H1 (cell line): ENCODE measurements around the gene KCNC3. TPM values are rescaled to one million over a fixed set of nuclear protein-coding genes. Genes with fewer than 3 reads are reported as not detected.
"Not testable (repeated sequence)": the region's sequence is repeated elsewhere in the genome, so short reads cannot be mapped to it uniquely, and the experiment has no call there.

Source experiments
- CTCF ChIA-PET: fragments of 300-600 bp; sonication (Branson Sonifier 250); formaldehyde crosslinking; loops from one replicate; lab custom pipeline; 2021; ENCODE audit not compliant: partially characterized antibody; lab: Charles Lee
- POLR2A ChIA-PET: fragments of 300-600 bp; sonication (Branson Sonifier 250); formaldehyde crosslinking; loops from one replicate; lab custom pipeline; 2021; ENCODE audit warnings: inconsistent platforms; ENCODE audit not compliant: partially characterized antibody; lab: Charles Lee
- DNase-seq, 2 experiments: peaks; one replicate each; pipeline versions ENCODE4 v3.0.0 to v3.0.0-alpha.2; 2010 to 2022; ENCODE audit warnings: low spot score in 2 of 2, low read depth in 1 of 2, mixed read lengths in 1 of 2
- FAIRE-seq: peaks from 2 replicates; lab custom pipeline; 2011; peaks lifted over from hg19 to GRCh38; lab: Jason Lieb, UNC
- H2AFZ ChIP-seq: 2 replicates; pipeline ENCODE4 v1.8.1; 2012; ENCODE audit warnings: low read length, inconsistent platforms
- H2AK5ac ChIP-seq: 2 replicates; pipeline ENCODE4 v1.6.1; 2013; ENCODE audit warnings: low read depth, low read length
- H2BK120ac ChIP-seq: replicated peaks from 2 replicates; pipeline ENCODE3; 2013; ENCODE audit warnings: low read depth, low read length, inconsistent platforms
- H2BK12ac ChIP-seq: 2 replicates; pipeline ENCODE4 v1.6.1; 2013; ENCODE audit warnings: low read depth, low read length
- H2BK15ac ChIP-seq: 2 replicates; pipeline ENCODE4 v1.6.1; 2013; ENCODE audit warnings: low read length
- H2BK20ac ChIP-seq: 2 replicates; pipeline ENCODE4 v1.6.1; 2013; ENCODE audit warnings: low read length
- H2BK5ac ChIP-seq: 2 replicates; pipeline ENCODE4 v1.6.1; 2013; ENCODE audit warnings: low read depth, low read length
- H3K14ac ChIP-seq: 2 replicates; pipeline ENCODE4 v1.6.1; 2013; ENCODE audit warnings: inconsistent platforms; ENCODE audit not compliant: insufficient read length
- H3K18ac ChIP-seq: 2 replicates; pipeline ENCODE4 v1.6.1; 2013; ENCODE audit warnings: low read length; ENCODE audit errors: extremely low read depth
- H3K23ac ChIP-seq: 2 replicates; pipeline ENCODE4 v1.6.1; 2013; ENCODE audit warnings: inconsistent platforms; ENCODE audit not compliant: insufficient read length
- H3K23me2 ChIP-seq: 2 replicates; pipeline ENCODE4 v1.6.1; 2013; ENCODE audit warnings: low read depth, low read length
- H3K27ac ChIP-seq: 2 replicates; pipeline ENCODE4 v1.6.1; 2011; ENCODE audit warnings: low read depth, low read length, inconsistent platforms
- H3K27me3 ChIP-seq, 4 experiments: replicated peaks in 1 of 4; 1 replicate in 1 of 4; 2 replicates in 3 of 4; pipeline versions ENCODE4 v1.6.1 to v1.8.1; 2011 to 2013; ENCODE audit warnings: low read length in 3 of 4, mild to moderate bottlenecking in 3 of 4, inconsistent platforms in 2 of 4, mixed read lengths in 2 of 4, moderate library complexity in 1 of 4; ENCODE audit not compliant: control insufficient read depth in 3 of 4, insufficient read depth in 3 of 4; ENCODE audit errors: extremely low read depth in 1 of 4
- H3K36me3 ChIP-seq, 4 experiments: 2 replicates each; pipeline versions ENCODE4 v1.6.1 to v1.8.1; 2011 to 2013; ENCODE audit warnings: mild to moderate bottlenecking in 4 of 4, low read length in 3 of 4, moderate library complexity in 2 of 4, control low read depth in 1 of 4, inconsistent platforms in 1 of 4; ENCODE audit not compliant: insufficient read depth in 4 of 4, control insufficient read depth in 2 of 4
- H3K4ac ChIP-seq: replicated peaks from 2 replicates; pipeline ENCODE3; 2013; ENCODE audit warnings: low read length, low read depth, mixed read lengths, inconsistent platforms; ENCODE audit not compliant: insufficient read length
- H3K4me1 ChIP-seq, 4 experiments: replicated peaks in 1 of 4; 1 replicate in 1 of 4; 2 replicates in 3 of 4; pipeline versions ENCODE4 v1.6.1 to v1.8.1; 2011 to 2013; ENCODE audit warnings: low read length in 3 of 4, inconsistent platforms in 2 of 4, mixed read lengths in 1 of 4; ENCODE audit not compliant: insufficient read depth in 4 of 4, control insufficient read depth in 3 of 4
- H3K4me2 ChIP-seq, 2 experiments: 2 replicates each; pipeline versions ENCODE4 v1.6.1 to v1.8.1; 2011 to 2013; ENCODE audit warnings: low read depth in 2 of 2, low read length in 2 of 2, control low read depth in 1 of 2, inconsistent platforms in 1 of 2, mild to moderate bottlenecking in 1 of 2; ENCODE audit not compliant: insufficient read depth in 1 of 2
- H3K4me3 ChIP-seq, 4 experiments: fragments of 200-600, 300-600 bp in 1 of 4; sonication (generic), shearing (Covaris generic), sonication (Bioruptor Twin) in 1 of 4; 2 replicates each; pipeline versions ENCODE4 v1.5.1 to v1.8.1; 2011 to 2016; ENCODE audit warnings: low read length in 4 of 4, low read depth in 3 of 4, control low read depth in 2 of 4, inconsistent platforms in 2 of 4, mild to moderate bottlenecking in 2 of 4, mixed read lengths in 1 of 4, moderate library complexity in 1 of 4; ENCODE audit not compliant: insufficient read depth in 2 of 4; ENCODE audit errors: extremely low read depth in 1 of 4
- H3K56ac ChIP-seq: replicated peaks from 2 replicates; pipeline ENCODE3; 2013; ENCODE audit warnings: low read depth, mild to moderate bottlenecking, mixed read lengths, low read length, inconsistent platforms; ENCODE audit not compliant: insufficient read length
- H3K79me1 ChIP-seq: 2 replicates; pipeline ENCODE4 v1.6.1; 2013; ENCODE audit warnings: low read depth, low read length, control low read depth
- H3K79me2 ChIP-seq, 2 experiments: 2 replicates each; pipeline versions ENCODE4 v1.6.1 to v1.8.1; 2012 to 2013; ENCODE audit warnings: low read length in 2 of 2, mild to moderate bottlenecking in 2 of 2, inconsistent platforms in 1 of 2; ENCODE audit not compliant: insufficient read depth in 2 of 2, control insufficient read depth in 1 of 2
- H3K9ac ChIP-seq, 4 experiments: replicated peaks in 1 of 4; 1 replicate in 1 of 4; 2 replicates in 3 of 4; pipeline versions ENCODE4 v1.6.1 to v1.8.1; 2011 to 2013; ENCODE audit warnings: low read depth in 3 of 4, low read length in 3 of 4, control low read depth in 2 of 4, mild to moderate bottlenecking in 2 of 4, moderate library complexity in 2 of 4, inconsistent platforms in 1 of 4; ENCODE audit errors: extremely low read depth in 1 of 4
- H3K9me3 ChIP-seq, 2 experiments: 2 replicates each; pipeline versions ENCODE4 v1.6.1 to v1.8.1; 2012 to 2013; ENCODE audit warnings: mild to moderate bottlenecking in 2 of 2, moderate library complexity in 2 of 2, control low read depth in 1 of 2, inconsistent platforms in 1 of 2, low read depth in 1 of 2, low read length in 1 of 2, mixed read lengths in 1 of 2; ENCODE audit not compliant: insufficient read depth in 2 of 2
- H4K20me1 ChIP-seq, 2 experiments: replicated peaks in 1 of 2; 2 replicates each; pipeline versions ENCODE3 to v1.8.1; 2011 to 2013; ENCODE audit warnings: inconsistent platforms in 2 of 2, low read length in 2 of 2, mild to moderate bottlenecking in 1 of 2; ENCODE audit not compliant: insufficient read depth in 2 of 2, control insufficient read depth in 1 of 2
- H4K5ac ChIP-seq: 2 replicates; pipeline ENCODE4 v1.6.1; 2013; ENCODE audit warnings: low read length, low read depth, mixed read lengths, inconsistent platforms; ENCODE audit not compliant: insufficient read length
- H4K8ac ChIP-seq: 2 replicates; pipeline ENCODE4 v1.8.0; 2013; ENCODE audit warnings: mild to moderate bottlenecking, moderate library complexity, low read length, inconsistent platforms; ENCODE audit not compliant: insufficient read depth; ENCODE audit errors: extremely low read depth
- H4K91ac ChIP-seq: replicated peaks from 2 replicates; pipeline ENCODE3; 2013; ENCODE audit warnings: low read length, mixed read lengths, inconsistent platforms; ENCODE audit not compliant: insufficient read length
- WGBS, 2 experiments: shearing (Covaris generic) in 1 of 2; methylation state at CpG; one replicate each; pipeline versions ENCODE4 v1.1.6 to v1.1.7; 2013 to 2015; ENCODE audit warnings: low lambda C conversion rate in 2 of 2, mixed read lengths in 2 of 2, inconsistent platforms in 1 of 2, low coverage in 1 of 2, missing lambda C conversion rate in 1 of 2; ENCODE audit not compliant: insufficient replicate concordance in 2 of 2, insufficient coverage in 1 of 2, insufficient read length in 1 of 2; ENCODE audit errors: extremely low coverage in 1 of 2, missing lambda C conversion rate in 1 of 2; 5-methylcytosine and 5-hydroxymethylcytosine counted together
- polyA plus RNA-seq, 7 experiments: library from polyadenylated mRNA; depleted of rRNA in 3 of 7; stranded (reverse) in 5 of 7; unstranded in 2 of 7; fragments of >200 nt in 5 of 7; fragments of 200-250 nt in 2 of 7; gene quantifications; 1 replicate in 5 of 7; 2 replicates in 1 of 7; 4 replicates in 1 of 7; pipeline versions ENCODE4 v1.2.1 to v1.2.3, GENCODE V29; 2011 to 2013; ENCODE audit warnings: missing spikeins in 2 of 7, mixed read lengths in 2 of 7
- total RNA-seq: library from RNA; stranded (reverse); fragmentation: NEBNext Ultra II Directional; extraction: Animal tissue kit (Norgen Biotek cat#: 25700); gene quantifications from 2 replicates; pipeline ENCODE4 v1.2.1, GENCODE V29; 2021

Gene KCNC3
- total and polyA plus RNA-seq, 2 of the 8 experiments (the other 6 are each of a cell fraction or from before 2014, with no cell fraction given), result 3.9 to 7.2 TPM

DNA sequence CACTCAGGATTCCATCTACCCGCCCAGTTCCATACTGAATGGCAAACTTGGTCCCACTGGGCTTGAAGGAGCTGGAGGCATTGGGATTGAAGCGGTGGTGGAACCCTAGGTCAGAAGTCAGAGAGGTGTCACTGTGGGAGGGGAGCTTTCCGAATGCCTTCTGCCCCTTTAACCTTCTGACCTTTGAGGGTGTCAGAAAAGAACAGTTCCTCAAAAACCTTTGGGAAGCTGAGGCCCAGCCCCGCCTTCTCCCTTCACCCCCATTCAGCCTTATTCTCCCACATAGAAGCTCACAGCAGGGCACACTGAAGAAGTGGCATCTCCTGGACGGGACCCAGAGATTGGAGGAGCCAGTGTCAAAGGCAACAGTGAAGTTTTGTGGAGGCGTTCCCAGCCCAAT lies 7.9 kb upstream of the KCNC3 start:
- H3K4me2 ChIP-seq, result not testable (repeated sequence)

More for the DNA sequence above, 7.9 kb upstream of the KCNC3 start:
- not testable (repeated sequence) for H3K56ac ChIP-seq, H3K9ac ChIP-seq, H4K91ac ChIP-seq, H4K20me1 ChIP-seq, H2AFZ ChIP-seq, H3K4ac ChIP-seq, H2BK12ac ChIP-seq, H4K5ac ChIP-seq, H3K14ac ChIP-seq, H4K8ac ChIP-seq, H3K79me2 ChIP-seq, H3K18ac ChIP-seq, H3K23ac ChIP-seq, H3K9me3 ChIP-seq, H2BK20ac ChIP-seq, H3K4me3 ChIP-seq, DNase-seq, H2BK5ac ChIP-seq, H2BK15ac ChIP-seq, H3K27me3 ChIP-seq, H3K36me3 ChIP-seq, H3K4me1 ChIP-seq, H2AK5ac ChIP-seq, H3K27ac ChIP-seq, H3K79me1 ChIP-seq, FAIRE-seq, H2BK120ac ChIP-seq
- ChIA-PET CTCF (interaction anchor here (0.9 kb wide), 1 partner anchor 32 kb away, joined by 3 read pairs; no protein-coding TSS in a partner anchor), POLR2A (interaction anchor here (1.2 kb wide), 1 partner anchor 29 kb away, joined by 4 read pairs; no protein-coding TSS in a partner anchor)
- H3K23me2 ChIP-seq, result peaks cover 15% of the 10 kb centered on the region
- 91% methylated on average over 5 of the region's 6 CpGs; no CpG with 5 or more reads in 1 of the 2 experiments for whole genome bisulfite sequencing, 2 experiments
